AG08396 (cell line): Measurements from ENCODE around the gene ARHGAP4.

Experiments used
- DNase-seq: peaks from one replicate; pipeline ENCODE4 v3.0.0; 2012; ENCODE audit warnings: low spot score, mixed read lengths

Gene ARHGAP4

GRCh38 chrX:153906126-153906917 is 19.7 kb downstream of the ARHGAP4 start:
- no peak for DNase-seq

DNA sequence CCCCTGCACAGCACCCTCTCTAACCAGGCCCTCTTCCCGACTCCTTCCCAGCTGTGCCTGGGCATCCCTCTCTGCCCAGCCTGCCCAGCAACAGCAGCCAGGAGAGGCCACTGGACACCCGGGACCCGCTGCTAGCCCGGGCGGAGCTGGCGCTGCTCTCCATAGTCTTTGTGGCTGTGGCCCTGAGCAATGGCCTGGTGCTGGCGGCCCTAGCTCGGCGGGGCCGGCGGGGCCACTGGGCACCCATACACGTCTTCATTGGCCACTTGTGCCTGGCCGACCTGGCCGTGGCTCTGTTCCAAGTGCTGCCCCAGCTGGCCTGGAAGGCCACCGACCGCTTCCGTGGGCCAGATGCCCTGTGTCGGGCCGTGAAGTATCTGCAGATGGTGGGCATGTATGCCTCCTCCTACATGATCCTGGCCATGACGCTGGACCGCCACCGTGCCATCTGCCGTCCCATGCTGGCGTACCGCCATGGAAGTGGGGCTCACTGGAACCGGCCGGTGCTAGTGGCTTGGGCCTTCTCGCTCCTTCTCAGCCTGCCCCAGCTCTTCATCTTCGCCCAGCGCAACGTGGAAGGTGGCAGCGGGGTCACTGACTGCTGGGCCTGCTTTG is 20.5 kb downstream of the ARHGAP4 start:
- no peak for DNase-seq

- no peak for DNase-seq
Observed at GRCh38 chrX:153903991-153904957, 21.8 kb downstream of the ARHGAP4 start, which contains the start of gene AVPR2. TSS of gene AVPR2 (plus strand) at chrX:153904673. CDS start at chrX:153905146, 473 bp downstream.

- DNase-seq = no peak
Observed at GRCh38 chrX:153903238-153903980, 22.7 kb downstream of the ARHGAP4 start.

- DNase-seq = no peak
Observed at GRCh38 chrX:153902385-153902784, 23.7 kb downstream of the ARHGAP4 start.

DNA sequence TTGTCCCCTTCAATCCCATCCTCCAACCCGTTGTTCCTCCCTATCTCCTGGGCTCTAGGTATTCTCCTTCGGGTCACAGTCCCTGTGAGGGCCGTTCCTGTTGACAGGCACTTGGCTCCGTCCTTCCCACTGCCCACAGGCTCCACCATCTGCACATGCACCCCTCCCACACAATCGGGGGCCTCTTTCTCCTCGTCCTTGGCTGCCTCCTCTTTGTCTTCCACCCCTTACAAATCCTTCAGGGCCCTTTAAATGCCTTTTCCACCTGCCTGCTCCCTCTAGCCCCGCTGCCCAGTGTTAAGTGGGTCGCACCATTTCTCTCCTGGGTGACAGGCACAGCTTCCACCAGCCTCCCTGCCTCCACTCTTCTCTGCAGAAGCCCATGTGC is 24.3 kb downstream of the ARHGAP4 start:
- DNase-seq = no peak

DNA sequence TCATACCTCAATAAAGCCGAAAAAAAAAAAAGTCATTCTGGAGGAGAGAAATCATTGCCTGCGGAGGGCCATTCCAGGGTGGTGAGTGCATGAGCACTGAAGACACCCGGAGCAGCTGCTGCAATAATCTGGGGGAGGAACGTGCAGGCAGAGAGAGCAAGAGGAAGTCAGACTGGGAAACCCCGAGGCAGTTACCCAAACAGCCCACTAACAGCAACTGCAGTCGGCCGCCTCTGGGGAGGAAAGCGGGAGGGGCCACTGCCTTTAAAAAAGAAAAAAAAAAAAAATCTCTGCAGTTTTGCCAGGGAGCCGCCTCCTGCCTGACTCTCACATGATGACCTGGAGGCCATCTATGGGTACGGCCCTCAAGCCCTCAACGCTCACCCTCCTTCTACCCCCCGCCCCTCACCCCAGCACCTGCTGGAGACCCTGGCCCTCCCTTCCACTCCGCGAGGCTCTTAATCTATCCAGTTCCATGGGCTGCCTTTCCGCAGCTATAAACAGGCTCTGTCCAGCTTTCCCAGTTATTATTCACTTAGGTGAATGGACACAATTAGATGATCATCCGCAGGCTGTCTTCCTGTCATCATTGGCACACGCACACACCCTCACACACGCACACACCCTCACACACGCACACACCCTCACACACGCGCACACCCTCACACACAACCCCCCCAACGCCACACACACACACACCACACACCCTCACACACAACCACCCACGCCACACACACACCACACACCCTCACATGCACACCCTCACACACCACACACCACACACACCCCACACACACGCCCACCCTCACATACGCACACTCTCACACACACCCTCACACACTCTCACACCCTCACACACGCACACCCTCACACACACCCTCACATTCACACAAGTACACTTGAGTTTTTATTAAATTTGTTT is 25.0 kb downstream of the ARHGAP4 start:
- peak; percentile 89 for DNase-seq

GRCh38 chrX:153897899-153898298 is 28.2 kb downstream of the ARHGAP4 start:
- DNase-seq = no peak

DNA sequence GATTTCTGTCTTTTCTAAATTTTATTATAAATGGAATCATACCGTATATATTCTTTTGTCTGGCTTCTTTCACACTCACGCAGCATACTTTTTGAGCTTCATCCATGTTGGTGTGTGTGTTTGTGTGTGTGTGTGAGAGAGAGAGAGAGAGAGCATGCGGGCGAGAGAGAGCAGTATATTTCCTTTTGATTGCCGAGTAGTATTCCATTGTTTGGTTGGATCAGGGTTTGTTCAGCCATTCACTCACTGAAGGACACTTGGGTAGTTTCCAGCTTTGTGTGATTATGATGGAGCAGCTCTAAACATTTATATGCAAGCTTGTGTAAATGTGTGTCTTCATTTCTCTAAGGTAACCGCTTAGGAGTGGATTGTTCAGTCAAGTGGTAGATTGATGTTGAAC is 36.9 kb downstream of the ARHGAP4 start:
- DNase-seq = no peak

GRCh38 chrX:153888344-153888743 is 37.7 kb downstream of the ARHGAP4 start:
- DNase-seq = no peak

- DNase-seq = no peak
Observed at GRCh38 chrX:153887385-153887784, 38.7 kb downstream of the ARHGAP4 start.

DNA sequence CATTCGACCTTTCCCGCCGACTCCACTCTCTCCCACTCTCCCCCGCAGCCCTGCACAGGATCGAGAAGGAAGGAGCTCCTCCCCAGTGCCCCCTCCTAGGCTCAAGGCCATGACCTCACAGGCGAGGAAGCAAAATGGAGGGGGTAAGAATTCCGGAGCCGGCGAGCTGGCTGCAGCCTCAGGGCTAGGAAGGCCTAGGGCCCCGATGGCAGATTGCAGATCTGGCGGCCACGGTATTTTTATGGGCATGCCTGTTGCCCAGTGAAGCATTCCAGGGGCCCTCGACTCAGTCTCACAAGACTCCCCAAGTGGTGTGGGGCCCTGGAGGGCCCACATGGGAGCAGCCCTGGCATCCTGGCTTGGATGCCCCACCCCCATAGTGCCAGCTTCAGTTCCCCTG is 39.1 kb downstream of the ARHGAP4 start:
- DNase-seq = no peak

GRCh38 chrX:153885968-153886903 is 39.8 kb downstream of the ARHGAP4 start, which contains the start of gene L1CAM:
TSS of gene L1CAM (minus strand) at chrX:153886173. CDS start at chrX:153875836, 10,337 bp downstream.
- peak; percentile 52 for DNase-seq

DNA sequence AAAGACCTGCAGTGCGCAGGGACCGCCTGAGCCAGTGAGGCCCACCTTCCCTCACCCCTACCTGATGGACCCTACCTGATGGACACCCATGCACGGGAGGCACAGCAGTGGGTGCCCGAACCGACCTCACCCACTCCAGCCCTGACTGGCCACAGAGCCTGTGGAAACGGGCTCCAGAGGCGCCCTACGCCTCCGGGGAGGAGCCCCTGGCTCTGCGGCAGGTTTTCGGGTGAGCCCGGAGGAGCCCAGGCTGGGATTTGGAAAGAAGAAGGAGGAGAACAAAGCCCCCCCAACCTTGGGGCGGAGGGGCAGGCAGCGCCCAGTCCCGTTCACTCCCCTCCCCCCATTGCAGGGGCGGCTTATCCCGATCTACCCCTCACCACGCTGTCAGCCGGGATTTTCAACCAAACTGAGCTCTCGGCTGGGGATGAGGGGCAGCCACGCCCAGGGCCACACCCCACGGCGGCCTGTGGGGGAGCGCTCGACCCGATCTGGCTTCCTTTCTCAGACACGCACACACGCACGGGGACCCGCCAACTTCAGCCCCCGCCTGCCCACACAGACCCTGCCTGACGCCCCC is 40.8 kb downstream of the ARHGAP4 start:
- DNase-seq = no peak

DNA sequence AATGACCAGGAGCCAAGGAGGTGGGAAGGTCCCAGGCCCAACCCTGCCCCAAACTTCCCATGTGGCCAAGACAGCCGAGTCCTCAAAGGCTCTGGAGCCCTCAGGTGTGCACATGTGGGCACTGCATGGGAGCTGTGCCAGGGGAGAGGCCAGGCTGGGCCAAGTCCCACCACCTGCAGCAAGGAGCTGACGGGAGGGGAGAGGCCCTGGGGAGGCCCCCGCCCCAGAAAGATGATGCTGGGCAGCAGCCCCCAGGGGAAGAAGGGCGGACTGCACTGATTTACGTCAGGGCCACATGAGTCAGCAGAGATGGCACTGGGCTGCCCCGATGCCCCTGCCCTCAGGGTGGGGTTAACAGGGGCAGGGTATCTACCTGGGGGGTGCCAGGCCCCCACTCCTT is 41.5 kb downstream of the ARHGAP4 start:
- no peak for DNase-seq

DNA sequence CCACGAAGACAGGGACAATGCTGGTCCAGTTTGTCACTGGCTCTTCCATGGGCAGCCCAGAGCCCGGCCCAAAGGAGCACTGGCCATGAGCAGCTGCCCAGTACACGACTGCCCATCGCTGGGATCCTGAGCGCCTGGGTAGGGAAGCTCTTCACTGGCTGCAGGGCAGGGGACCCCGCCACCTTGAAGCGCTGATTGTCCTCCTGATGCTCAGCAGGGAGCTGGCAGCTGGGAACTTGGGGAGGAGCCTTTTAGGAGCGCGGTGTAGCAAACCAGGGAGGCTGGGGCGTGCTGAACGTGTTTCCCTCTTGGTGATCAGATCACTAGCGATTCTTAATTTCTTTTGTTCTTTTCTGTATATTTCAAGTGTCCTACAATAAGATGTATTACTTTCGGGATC is 41.9 kb downstream of the ARHGAP4 start:
- no peak for DNase-seq

- no peak for DNase-seq
Observed at GRCh38 chrX:153883163-153883843, 42.8 kb downstream of the ARHGAP4 start.

DNA sequence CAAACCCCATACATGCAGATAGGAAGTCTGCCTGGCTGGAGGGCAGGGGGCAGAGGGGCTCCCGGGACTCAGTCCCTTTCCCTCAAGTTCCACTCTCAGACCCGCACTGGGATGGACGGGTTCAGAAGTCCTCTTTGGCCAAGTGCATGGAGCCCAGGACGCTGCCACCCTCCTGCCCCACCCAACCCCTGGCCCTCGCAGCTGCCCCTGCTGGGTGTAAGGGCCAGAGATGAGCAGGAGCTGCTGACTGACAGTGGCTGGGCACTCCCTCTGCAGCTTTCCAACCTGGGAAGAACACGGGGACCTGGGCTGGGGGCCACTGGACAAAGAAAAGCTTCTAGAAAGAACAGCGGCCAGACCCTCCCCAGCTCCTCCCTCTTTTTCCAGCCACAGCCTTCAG is 43.5 kb downstream of the ARHGAP4 start:
- DNase-seq = no peak
